GM19240 (cell line): ENCODE data around the gene PDE8B.

ENCODE experiments used
- DNase-seq: peaks from one replicate; pipeline ENCODE4 v3.0.0; 2011; ENCODE audit warnings: low spot score; ENCODE audit not compliant: insufficient read length

The PDE8B gene

GRCh38 chr5:77400645-77401044 is 190.2 kb downstream of the PDE8B start:
- DNase-seq = no peak

DNA sequence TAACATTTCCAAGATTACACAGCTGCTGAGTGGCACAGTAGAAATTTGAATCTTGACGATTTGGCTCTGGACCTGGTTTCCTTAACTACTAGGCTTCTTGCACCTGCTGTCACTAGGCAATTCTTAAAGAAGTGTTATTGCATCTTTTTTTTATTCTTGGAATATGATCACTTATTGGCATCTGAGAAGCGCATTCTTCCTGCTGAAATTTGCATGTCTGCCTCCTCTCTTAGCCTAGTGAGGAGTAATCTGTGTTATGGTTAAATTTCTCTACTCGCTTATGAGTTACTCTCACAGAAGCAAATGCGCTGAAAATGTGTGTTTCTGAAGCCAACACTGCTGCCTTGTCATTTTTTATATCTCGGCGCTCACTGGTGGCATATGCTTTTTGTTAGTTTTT is 192.3 kb downstream of the PDE8B start:
- DNase-seq = no peak

DNA sequence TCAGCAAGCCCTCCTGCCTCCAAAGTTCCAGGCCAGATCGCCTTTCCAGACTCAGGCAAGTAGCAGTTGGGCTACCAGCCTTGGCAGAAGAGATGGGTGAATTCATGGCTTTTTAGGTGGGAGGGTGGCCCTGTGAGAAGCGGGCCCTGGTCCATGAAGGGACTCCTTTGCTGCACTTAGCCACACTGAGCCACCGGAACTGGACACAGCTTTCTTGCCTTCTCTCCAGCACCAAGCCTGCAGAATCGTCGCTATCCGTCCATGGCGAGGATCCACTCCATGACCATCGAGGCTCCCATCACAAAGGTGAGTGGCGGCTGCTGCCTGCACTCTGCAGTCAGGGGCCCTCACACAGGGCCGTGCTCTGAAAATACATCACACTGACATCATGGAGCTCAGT is 196.7 kb downstream of the PDE8B start:
- DNase-seq = no peak

DNA sequence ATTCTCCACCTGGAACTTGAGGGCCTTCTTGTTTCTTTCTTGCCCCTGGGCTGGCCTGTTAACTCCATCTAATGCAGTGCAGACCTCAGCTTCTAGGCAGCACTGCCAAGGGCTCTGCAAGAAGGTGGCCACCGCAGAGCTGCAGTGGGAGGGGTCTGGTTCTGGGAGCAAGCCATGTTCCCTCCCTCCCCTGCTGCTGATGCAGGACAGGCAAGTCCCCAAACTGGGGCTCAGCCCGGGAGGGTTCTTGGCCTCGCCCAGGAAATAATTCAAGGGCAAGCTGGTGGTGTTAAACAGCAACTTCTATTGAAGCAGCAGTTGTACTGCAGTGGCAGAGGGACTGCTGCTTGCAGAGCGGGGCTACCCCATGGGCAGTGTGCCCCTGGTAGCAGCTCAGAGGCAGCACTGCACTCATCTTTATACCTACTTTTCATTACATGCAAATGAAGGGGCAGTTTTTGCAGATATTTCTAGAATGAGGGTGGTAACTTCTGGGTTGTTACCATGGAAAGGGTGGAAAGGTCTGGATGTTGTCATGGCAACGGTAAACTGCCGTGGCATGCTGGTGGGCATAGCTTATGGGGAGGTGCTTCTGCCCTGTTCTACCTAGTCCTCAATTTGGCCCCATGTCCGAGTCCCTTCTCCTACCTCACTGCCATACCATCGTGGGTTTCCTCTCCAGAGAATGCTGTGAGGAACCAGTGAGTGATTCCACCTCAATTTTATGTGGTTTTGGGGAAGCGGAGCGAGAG is 199.6 kb downstream of the PDE8B start:
- DNase-seq = no peak

- DNase-seq = no peak
Measured at GRCh38 chr5:77413049-77413448, 202.6 kb downstream of the PDE8B start.

GRCh38 chr5:77418162-77418561 is 207.7 kb downstream of the PDE8B start:
- no peak for DNase-seq

GRCh38 chr5:77418601-77419581 is 208.4 kb downstream of the PDE8B start:
- no peak for DNase-seq

DNA sequence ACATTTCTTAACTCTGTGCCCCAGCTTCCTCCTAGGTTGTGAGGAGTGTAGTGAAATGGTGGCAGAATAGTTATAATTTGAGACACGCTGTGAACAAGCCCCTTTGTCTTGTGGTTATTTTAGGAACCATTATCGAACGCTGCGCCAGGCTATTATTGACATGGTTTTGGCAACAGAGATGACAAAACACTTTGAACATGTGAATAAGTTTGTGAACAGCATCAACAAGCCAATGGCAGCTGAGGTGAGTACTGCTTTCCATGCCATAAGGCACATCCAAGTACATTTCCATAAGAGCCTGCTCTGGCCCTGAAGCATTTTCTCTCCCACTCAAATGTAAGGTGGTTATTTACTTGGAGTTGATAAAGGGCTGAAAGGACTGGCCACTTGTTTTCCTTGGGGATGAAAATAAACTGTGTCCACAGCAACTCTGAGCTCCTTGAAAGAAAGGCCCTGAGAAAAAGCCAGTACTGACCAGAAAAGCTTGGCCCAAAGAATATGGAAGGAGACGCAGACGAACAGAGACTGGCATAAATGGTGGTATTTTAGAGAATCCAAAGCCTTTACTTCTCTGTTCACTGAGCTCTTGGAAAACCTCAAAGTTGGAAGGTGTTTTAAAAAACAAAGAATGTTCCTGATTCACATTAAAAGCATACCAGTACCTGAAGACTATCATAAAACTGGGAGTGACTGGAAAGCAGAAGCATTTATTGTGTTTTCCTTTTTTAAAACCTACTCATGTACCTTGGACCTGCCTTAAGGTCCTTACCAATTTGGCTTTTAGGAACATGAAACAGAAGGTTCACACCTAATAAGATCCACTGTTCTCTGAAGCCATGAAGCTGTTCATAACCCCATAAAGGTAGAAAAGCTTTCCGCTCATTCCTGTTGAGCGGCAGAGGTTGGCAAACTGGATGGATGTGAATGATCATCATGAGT is 209.4 kb downstream of the PDE8B start:
- no peak for DNase-seq

- DNase-seq = no peak
Measured at GRCh38 chr5:77420940-77421339, 210.5 kb downstream of the PDE8B start.

GRCh38 chr5:77423022-77423750 is 212.7 kb downstream of the PDE8B start:
- DNase-seq = no peak

DNA sequence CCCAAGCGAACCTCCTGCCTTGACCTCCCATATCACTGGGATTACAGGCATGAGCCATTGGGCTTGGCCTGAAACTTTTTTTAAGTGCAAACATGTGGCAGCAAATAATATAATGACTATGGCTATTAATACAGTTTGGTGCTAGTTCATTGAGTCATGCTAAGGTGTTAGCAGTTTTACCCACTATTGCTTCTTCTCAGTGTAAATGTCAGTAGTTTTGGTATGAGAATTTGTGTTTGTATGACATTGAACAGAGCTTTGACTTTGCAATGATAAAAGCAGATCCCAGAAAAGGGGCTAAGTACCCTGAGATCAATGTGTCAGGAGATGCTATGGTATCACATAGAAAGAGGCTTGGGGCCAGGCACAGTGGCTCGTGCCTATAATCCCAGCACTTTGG is 214.4 kb downstream of the PDE8B start:
- DNase-seq = no peak

GRCh38 chr5:77425420-77425819 is 214.9 kb downstream of the PDE8B start:
- no peak for DNase-seq

DNA sequence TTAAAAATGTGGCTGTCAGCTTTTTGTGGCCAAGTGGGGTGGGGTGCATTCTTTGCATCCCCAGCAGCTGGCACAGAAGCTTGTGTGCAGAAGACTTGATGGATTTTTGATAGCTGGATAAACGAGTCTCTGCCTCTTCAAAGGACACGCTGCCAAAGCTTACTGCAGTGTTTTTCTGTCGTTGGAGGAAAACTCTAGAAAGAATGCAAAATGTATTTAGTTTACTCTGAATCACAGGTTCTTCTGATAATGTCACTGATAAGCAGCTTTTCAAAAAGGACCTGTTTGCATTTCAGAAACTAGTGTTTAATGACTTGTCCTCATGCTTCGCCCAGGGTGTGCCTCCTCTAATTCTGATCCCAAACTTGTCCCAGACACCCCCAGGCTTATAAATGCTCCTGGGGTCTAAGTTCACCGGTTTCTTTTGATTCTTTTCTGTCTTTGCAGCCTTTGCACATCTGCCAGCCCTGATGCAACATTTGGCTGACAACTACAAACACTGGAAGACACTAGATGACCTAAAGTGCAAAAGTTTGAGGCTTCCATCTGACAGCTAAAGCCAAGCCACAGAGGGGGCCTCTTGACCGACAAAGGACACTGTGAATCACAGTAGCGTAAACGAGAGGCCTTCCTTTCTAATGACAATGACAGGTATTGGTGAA is 215.6 kb downstream of the PDE8B start:
- DNase-seq = no peak

- no peak for DNase-seq
Measured at GRCh38 chr5:77426670-77427069, 216.2 kb downstream of the PDE8B start.

- no peak for DNase-seq
Measured at GRCh38 chr5:77427998-77428397, 217.5 kb downstream of the PDE8B start.

DNA sequence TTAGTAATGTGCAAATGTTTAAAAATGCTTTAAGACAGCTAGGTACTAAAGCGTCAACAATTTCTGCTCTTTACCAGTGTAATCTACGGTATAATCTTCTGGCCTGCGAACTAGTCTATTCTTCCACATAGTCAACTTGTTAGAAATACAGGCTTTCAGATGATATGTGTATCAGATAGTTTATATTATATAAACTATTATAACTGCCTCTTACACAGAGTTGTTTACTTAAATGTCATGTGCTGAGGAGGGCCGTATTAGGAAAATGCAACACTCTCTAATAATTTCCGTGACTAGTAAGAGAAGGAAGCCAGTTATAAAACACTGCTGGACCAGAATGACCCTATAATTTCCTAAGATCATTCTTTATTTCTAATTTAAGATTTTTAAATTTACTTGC is 218.0 kb downstream of the PDE8B start:
- no peak for DNase-seq

DNA sequence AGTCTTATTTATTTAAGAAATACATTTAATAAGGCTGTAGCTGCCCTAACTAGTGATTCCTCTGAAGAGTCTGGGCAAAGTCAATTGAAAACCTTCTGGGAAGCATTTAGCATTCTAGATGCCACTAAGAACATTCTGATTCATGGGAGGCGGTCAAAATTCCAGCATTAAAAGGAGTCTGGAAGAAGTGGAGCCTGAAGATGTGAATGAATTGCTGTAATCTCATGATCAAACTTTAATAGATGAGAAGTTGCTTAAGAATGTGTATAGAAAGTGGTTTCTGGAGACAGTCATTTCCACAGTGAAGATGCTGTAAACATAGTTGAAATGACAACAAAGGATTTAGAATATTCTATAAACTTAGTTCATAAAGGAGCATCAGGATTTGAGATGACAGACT is 220.2 kb downstream of the PDE8B start:
- DNase-seq = no peak

DNA sequence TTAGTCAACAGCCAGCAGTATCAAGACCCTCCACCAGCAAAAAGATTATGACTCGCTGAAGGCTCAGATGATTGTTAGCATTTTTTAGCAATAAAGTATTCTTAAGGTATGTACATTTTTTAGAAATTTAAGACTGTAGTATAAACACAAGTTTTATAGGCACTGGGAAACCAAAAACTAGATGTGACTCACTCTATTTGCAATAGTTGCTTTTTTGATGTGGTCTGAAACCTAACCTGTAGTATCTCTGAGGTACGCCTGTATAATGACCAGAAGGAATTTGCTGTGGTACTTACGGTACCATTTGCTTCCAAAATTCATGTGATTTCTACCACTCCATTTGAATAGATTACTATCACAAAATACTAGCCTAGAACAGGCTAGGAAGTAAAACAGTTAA is 220.8 kb downstream of the PDE8B start:
- DNase-seq = no peak

DNA sequence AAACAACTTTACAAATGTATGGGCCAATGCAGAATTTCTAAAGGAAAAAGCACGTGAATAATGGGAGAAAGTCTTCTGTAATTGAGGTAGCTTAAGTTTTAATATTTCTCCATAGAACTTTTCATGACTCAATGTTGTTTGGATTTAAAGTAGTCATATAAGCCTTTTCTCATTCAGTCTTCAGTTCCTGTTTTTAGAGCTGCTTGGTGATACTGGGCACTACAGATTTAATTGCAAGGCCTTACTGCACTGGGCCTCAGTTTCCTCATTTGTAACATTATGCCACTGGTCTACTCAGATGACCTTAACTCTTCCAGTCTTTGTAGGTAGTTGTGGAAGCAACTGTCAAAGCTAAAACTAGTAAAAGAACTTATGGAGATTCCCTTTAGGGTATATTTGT is 221.2 kb downstream of the PDE8B start:
- DNase-seq = no peak

DNA sequence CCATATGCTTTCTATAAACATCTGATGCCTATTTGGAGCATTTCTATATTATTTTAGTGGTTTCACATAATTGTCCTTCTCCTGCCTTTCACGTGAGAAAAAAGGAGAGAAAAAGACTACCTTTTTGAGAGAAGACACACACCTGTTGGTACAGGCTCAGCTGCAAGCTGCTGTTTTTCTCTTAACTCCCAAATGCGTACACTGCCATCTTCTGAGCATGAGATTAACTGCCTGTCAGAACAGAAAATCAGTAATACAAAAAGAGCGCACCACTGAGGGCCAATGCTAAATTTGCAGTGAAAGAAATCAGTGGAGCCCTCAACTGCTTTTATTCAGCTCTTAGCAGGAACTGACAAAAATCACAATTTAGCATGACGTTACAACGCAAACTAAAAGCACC is 226.7 kb downstream of the PDE8B start:
- DNase-seq = no peak
